HFF-Myc (cell line): ENCODE data around the gene ATRNL1.

Source experiments
- DNase-seq: peaks from one replicate; pipeline ENCODE4 v3.0.0-alpha.2; 2011; ENCODE audit warnings: low read depth; ENCODE audit errors: extremely low read depth
- H3K4me3 ChIP-seq: replicated peaks from 2 replicates; pipeline ENCODE4 v1.5.1; 2011; ENCODE audit warnings: low read depth, mild to moderate bottlenecking, control low read depth, low read length
- CTCF ChIP-seq: IDR thresholded peaks from 2 replicates; pipeline ENCODE4 v1.5.1; 2012; ENCODE audit warnings: mild to moderate bottlenecking, low read depth, low read length, control low read depth; ENCODE audit errors: missing control alignments

ATRNL1 gene

DNA sequence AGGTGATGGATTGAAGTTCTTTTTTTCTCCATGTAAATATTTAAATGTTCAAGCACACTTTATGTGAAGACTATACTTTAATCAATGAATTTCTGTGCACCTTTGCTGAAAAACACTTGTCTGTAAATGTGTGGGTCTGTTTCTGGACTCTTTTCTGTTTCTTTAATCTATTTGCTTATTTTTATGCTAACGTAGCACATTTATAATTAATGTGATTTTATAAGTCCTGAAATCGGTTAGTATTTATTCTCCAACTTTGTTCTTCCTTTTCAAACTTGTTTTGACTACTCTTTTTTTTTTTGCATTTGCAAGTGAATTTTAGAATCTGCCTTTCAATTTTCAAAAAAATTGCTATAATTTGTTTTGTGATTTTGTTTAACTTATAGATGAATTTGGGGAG lies 334.4 kb downstream of the ATRNL1 start:
- TF ChIP-seq CTCF: no peak
- no peak for DNase-seq
- H3K4me3 ChIP-seq: no peak overlapping the region

- no peak overlapping the region for H3K4me3 ChIP-seq
- peak; percentile 2 for DNase-seq
- TF ChIP-seq CTCF: peak; percentile 11
Observed at GRCh38 chr10:115432188-115432819, 339.1 kb downstream of the ATRNL1 start.

DNA sequence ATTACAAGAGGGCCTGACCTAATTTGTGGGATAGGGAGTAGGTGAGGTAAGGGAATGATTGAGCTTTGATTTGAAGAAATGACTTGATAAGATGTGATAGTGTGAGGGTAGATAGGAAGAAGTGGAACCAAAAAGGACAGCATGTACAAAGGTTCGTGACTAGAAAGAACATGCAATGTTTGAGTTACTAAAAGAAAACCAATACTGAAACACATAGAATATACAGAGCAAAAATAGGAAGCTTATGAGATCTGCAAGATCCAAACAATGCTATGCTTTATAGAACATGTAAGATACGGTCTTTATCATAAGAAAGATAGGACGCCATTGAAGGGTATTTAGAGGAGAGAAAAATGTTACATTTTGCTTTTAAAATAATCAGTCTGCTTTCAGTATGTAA lies 343.8 kb downstream of the ATRNL1 start:
- no peak for TF ChIP-seq CTCF
- no peak for DNase-seq
- H3K4me3 ChIP-seq: no peak overlapping the region

- no peak for DNase-seq
- no peak overlapping the region for H3K4me3 ChIP-seq
- no peak for TF ChIP-seq CTCF
Observed at GRCh38 chr10:115441907-115442545, 348.9 kb downstream of the ATRNL1 start.

DNA sequence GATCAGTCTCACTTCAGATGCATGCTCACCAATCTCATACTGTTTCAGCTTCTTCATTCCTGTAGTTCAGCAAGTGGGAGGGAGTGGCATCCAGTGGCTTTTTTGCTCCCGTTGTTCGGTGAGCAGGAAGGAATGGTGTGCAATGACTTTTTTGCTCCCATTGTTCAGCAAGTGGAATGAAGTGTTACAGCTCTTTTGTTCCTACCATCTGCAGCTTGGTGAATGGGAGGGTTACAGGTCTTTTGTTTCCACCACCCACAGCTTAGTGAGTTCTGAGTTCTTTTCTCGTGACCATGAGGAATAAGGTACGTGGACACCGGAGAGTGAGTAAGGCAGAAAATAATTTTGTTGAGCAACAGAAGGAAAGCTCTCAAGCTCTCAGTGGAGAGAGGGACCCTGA lies 363.6 kb downstream of the ATRNL1 start:
- no peak overlapping the region for H3K4me3 ChIP-seq
- DNase-seq: no peak
- TF ChIP-seq CTCF: no peak

DNA sequence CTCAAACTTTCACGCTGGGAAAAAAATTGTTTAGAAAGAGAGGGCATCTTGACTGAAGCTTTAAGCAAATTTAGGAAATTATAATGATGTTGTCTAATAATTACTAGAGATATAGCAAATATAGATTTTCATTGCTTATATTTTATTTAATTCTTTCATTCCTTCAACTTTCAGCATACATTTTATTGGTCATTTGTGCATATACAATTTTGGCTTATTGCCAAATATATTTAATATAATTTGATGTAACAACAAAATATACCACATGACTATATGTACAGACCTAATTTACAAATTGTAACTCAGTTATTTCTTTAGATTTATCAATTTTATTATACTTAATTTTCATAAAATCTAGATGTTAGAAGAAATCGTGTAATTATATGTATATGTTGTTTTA lies 390.1 kb downstream of the ATRNL1 start:
- TF ChIP-seq CTCF: no peak
- no peak overlapping the region for H3K4me3 ChIP-seq
- no peak for DNase-seq
